Suprapubic skin (tissue), 4 donors: ENCODE measurements around the gene SPTBN5. TPM values are rescaled to one million over a fixed set of nuclear protein-coding genes. Genes with fewer than 3 reads are reported as not detected.
A peak's percentile ranks its signal among the peaks of the same experiment; 100 is the strongest.

ENCODE experiments used
- DNase-seq, 2 donors: peaks; one replicate each; pipeline ENCODE4 v3.0.0-alpha.2; 2019; ENCODE audit warnings: low spot score in 2 of 2
- H3K27ac ChIP-seq: fragments of 200-600 bp; sonication (generic); one replicate; pipeline ENCODE4 v1.5.1; 2019
- H3K27me3 ChIP-seq: fragments of 200-600 bp; sonication (generic); one replicate; pipeline ENCODE4 v1.5.1; 2019
- H3K36me3 ChIP-seq: fragments of 200-600 bp; sonication (generic); one replicate; pipeline ENCODE4 v1.5.1; 2019
- H3K4me1 ChIP-seq: fragments of 200-600 bp; sonication (generic); one replicate; pipeline ENCODE4 v1.5.1; 2019
- H3K4me3 ChIP-seq: fragments of 200-600 bp; sonication (generic); one replicate; pipeline ENCODE4 v1.5.1; 2019; ENCODE audit warnings: mild to moderate bottlenecking
- H3K9me3 ChIP-seq: fragments of 200-600 bp; sonication (generic); one replicate; pipeline ENCODE4 v1.5.1; 2019
- EP300 ChIP-seq: sonication (generic); formaldehyde crosslinking; IDR thresholded peaks from one replicate; pipeline ENCODE4 v1.6.1; 2017; ENCODE audit warnings: antibody characterized with exemption
- POLR2A ChIP-seq, 2 donors: fragments of 450-650 bp; IDR thresholded peaks; one replicate each; pipeline ENCODE4 v1.6.1; 2017; ENCODE audit warnings: antibody characterized with exemption in 2 of 2, mild to moderate bottlenecking in 2 of 2, moderate library complexity in 2 of 2
- POLR2AphosphoS5 ChIP-seq, 3 donors: sonication (generic); formaldehyde crosslinking; IDR thresholded peaks; one replicate each; pipeline ENCODE4 v1.6.1; 2017; ENCODE audit warnings: antibody characterized with exemption in 3 of 3
- WGBS: methylation state at CpG from one replicate; pipeline ENCODE4 v1.1.5; 2018; 5-methylcytosine and 5-hydroxymethylcytosine counted together
- total RNA-seq, 4 donors: library from RNA; depleted of rRNA; stranded (reverse); fragments of >200 nt; gene quantifications; one replicate each; pipeline ENCODE4 v1.1.0, GENCODE V29; 2016
- TF ChIP-seq, protein P1 (sequence below), 2 donors: fragments of 200-600 bp in 1 of 2; fragments of 450-650 bp in 1 of 2; sonication (generic) in 1 of 2; IDR thresholded peaks; one replicate each; pipeline ENCODE4 v1.5.1; 2016 to 2019; ENCODE audit warnings: antibody characterized with exemption in 2 of 2, mild to moderate bottlenecking in 1 of 2, moderate library complexity in 1 of 2

SPTBN5 gene
- total RNA-seq, 4 donors from 2014 or later, result 1.3 to 3.4 (median 2.8) TPM

DNA sequence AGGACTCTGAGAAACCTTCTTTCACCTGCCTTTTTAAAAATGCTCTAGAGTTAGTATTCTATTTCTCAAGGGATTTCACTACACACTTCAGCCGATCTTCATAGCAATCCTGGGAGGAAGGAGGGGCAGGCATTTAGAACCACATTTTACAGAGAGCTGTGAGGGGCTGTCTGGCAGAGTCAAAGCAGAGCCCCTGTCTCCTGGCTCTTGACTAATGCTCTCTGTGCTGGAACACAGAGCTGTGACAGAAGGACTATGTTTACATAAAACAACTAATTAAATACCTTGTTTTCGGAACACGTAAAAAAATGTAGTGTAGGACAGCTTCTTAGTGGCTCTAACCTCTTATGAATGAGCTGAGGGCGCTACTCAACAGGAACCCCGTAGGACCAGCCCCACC, 7.6 kb upstream of the SPTBN5 start:
- TF ChIP-seq POLR2AphosphoS5 (IDR thresholded peaks at IDR 0.05) (no peak), EP300 (no peak), POLR2A (IDR thresholded peaks at IDR 0.05) (no peak)
- TF ChIP-seq, protein P1, sequence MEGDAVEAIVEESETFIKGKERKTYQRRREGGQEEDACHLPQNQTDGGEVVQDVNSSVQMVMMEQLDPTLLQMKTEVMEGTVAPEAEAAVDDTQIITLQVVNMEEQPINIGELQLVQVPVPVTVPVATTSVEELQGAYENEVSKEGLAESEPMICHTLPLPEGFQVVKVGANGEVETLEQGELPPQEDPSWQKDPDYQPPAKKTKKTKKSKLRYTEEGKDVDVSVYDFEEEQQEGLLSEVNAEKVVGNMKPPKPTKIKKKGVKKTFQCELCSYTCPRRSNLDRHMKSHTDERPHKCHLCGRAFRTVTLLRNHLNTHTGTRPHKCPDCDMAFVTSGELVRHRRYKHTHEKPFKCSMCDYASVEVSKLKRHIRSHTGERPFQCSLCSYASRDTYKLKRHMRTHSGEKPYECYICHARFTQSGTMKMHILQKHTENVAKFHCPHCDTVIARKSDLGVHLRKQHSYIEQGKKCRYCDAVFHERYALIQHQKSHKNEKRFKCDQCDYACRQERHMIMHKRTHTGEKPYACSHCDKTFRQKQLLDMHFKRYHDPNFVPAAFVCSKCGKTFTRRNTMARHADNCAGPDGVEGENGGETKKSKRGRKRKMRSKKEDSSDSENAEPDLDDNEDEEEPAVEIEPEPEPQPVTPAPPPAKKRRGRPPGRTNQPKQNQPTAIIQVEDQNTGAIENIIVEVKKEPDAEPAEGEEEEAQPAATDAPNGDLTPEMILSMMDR (IDR thresholded peaks at IDR 0.05), result no peak
- Histone ChIP-seq H3K27me3 (no peaks in the 10 kb centered on the region), H3K4me3 (no peak overlapping the region), H3K27ac (no peak overlapping the region), H3K4me1 (peaks cover 12% of the 10 kb centered on the region), H3K36me3 (peaks cover 53% of the 10 kb centered on the region), H3K9me3 (no peaks in the 10 kb centered on the region)
- DNase-seq, result no peak
- 81% methylated on average over 5 of the region's 5 CpGs for WGBS

DNA sequence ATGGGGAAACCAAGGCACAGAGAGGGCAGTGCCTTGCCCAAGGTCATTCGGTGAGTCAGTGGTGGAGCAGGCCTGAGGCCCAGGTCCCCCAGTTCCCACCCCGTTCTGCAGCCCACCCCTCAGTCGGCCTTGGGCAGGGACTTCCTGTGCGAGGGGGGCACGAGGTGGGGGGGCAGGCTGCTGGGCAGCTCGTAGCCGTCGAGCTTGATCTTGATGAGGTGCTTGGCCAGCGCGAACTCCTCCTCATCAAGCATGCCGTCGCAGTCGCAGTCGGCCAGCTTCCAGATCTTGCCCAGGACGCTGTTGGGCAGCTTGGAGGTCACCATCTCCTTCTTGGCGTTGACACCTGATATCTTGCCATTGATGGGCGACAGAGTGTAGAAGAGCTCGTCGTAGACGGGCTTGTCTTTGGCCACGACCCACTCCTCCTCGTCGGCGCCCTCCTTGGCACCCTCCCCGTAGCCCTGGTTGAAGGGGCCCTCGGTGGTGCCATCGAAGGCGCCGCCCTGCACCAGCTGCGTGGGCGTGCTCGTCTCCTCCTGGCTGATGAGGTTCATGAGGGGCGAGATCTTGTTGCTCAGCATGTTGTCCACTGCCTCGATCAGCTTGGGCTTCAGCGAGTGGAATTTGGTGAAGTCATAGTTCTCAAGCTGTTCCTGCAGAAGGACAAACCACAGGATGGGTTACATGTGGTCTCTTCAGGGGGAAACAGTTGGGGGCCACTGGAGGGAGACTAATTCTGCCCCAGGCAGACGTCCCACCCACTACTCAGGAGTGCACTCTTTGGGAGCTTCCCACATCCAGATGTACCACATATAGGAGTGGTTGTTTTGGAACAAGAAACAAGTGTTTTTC, 6.9 kb upstream of the SPTBN5 start:
- no peak for DNase-seq
- Histone ChIP-seq H3K36me3 (peaks cover 46% of the 10 kb centered on the region), H3K27me3 (no peaks in the 10 kb centered on the region), H3K4me1 (peaks cover 12% of the 10 kb centered on the region), H3K9me3 (no peaks in the 10 kb centered on the region), H3K27ac (no peak overlapping the region), H3K4me3 (no peak overlapping the region)
- TF ChIP-seq, protein P1 (IDR thresholded peaks at IDR 0.05), result no peak
- TF ChIP-seq POLR2AphosphoS5 (IDR thresholded peaks at IDR 0.05) (no peak), EP300 (no peak), POLR2A (IDR thresholded peaks at IDR 0.05) (no peak)
- WGBS, result 91% methylated on average over 25 of the region's 36 CpGs

DNA sequence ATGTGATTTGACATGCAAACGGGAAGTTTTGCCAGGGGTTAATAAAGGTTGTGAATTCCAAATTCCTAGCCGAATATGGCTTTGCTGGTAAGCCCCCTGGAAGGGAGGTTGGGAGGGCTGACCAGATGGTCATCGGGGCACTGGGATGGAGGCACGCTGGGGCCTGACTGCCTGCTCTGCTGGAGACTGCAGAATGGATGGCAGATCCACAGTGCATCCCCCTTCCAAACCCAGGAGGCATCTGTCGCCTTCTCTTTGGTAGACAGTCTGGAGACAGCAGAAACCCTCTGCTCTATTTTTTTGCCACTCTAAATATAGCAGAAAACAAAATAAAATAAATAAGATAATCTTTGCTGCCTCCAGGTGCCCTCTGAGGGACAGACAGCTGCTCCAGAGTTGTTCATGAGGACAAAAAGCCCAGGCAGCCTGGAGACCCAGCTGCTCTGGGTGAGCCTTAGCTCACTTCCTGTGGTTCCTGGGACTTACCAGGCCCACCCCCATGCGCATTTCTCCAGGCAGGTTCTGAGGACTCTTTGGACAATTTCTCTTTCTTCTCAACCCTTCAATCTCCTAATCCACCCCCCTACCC, 6.1 kb upstream of the SPTBN5 start:
- Histone ChIP-seq H3K4me1 (peaks cover 12% of the 10 kb centered on the region), H3K36me3 (peaks cover 39% of the 10 kb centered on the region), H3K4me3 (no peak overlapping the region), H3K27ac (no peak overlapping the region), H3K9me3 (no peaks in the 10 kb centered on the region), H3K27me3 (no peaks in the 10 kb centered on the region)
- DNase-seq, result no peak
- WGBS, result 86% methylated on average over 6 of the region's 6 CpGs
- TF ChIP-seq EP300 (no peak), POLR2AphosphoS5 (IDR thresholded peaks at IDR 0.05) (no peak), POLR2A (IDR thresholded peaks at IDR 0.05) (no peak)
- TF ChIP-seq, protein P1 (IDR thresholded peaks at IDR 0.05), result no peak

DNA sequence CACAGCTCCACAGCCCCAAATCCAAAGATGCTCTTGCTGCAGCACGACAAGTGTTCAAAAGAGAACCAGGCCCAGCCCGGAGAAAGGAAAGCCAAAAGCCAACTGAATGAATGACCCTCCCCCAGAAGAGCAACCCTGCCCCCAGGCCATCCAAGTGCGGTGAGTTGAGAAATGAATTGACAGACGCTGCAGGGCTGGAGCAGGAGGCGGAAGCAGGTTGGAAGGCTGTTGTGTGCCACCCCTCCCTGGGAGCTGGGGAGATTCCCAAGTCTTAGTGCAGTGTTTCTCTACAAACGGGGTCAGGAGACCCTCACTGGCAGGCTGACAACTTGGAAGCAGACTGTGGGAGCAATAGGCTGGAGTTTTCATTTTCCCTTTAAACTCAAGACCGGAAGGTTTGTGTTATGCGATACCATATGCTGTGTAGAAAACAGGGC, 3.5 kb upstream of the SPTBN5 start:
- Histone ChIP-seq H3K36me3 (peaks cover 32% of the 10 kb centered on the region), H3K4me3 (no peak overlapping the region), H3K27me3 (no peaks in the 10 kb centered on the region), H3K9me3 (no peaks in the 10 kb centered on the region), H3K4me1 (peaks cover 26% of the 10 kb centered on the region), H3K27ac (no peak overlapping the region)
- DNase-seq, result peak in 1 of 2 donors; percentile 71
- TF ChIP-seq, protein P1 (IDR thresholded peaks at IDR 0.05), result no peak
- TF ChIP-seq EP300, result no peak
- 78% methylated on average over 8 of the region's 8 CpGs for WGBS

DNA sequence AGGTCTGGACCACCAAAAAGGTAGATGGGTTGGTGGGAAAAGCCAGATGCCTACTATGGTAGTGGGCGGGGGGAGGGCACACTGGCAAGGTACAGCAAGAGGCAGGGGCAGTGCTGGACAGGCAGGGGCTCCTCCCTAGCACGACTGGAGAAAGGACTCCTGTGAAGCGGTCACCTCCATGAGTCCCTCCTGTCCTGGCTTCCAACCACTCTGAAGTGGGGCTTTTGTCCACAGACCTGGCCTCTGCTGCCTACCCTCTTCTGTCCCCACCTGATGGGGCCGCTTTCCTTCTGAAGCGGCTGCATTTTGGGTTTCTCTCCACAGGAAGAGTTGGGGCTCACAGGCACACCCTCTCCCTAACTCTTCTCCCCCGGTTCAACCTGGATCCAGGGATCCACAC, 2.7 kb upstream of the SPTBN5 start:
- no peak for TF ChIP-seq EP300
- no peak for TF ChIP-seq POLR2A (IDR thresholded peaks at IDR 0.05)
- TF ChIP-seq, protein P1 (IDR thresholded peaks at IDR 0.05), result no peak
- TF ChIP-seq POLR2AphosphoS5 (IDR thresholded peaks at IDR 0.05), result no peak
- Histone ChIP-seq H3K27me3 (no peaks in the 10 kb centered on the region), H3K9me3 (no peaks in the 10 kb centered on the region), H3K4me1 (peaks cover 26% of the 10 kb centered on the region), H3K4me3 (no peak overlapping the region), H3K36me3 (peaks cover 32% of the 10 kb centered on the region), H3K27ac (no peak overlapping the region)
- no peak for DNase-seq
- WGBS, result 84% methylated on average over 6 of the region's 6 CpGs
